Right lobe of liver (tissue), 4 donors: ENCODE results near the gene PCAT7.

ENCODE experiments used
- CTCF ChIP-seq, 4 donors: fragments of 200-600 bp in 3 of 4; fragments of 450-650 bp in 1 of 4; IDR thresholded peaks; one replicate each; pipeline versions ENCODE4 v1.5.1 to v1.8.0; 2016 to 2022; ENCODE audit warnings: antibody characterized with exemption in 4 of 4, mild to moderate bottlenecking in 2 of 4
- POLR2A ChIP-seq: fragments of 450-650 bp; IDR thresholded peaks from one replicate; pipeline ENCODE4 v1.6.1; 2017; ENCODE audit warnings: antibody characterized with exemption, mild to moderate bottlenecking
- donor health status: DM: no; HTN: no; CAD: no.
- donor health status: DM: no; HTN: no; CAD: no.
- donor health status: DM: no; HTN: yes; CAD: no.

- TF ChIP-seq POLR2A: no peak
- TF ChIP-seq CTCF (IDR thresholded peaks at IDR 0.05): no peak
Measured at GRCh38 chr9:94525396-94526035, 29.4 kb upstream of the PCAT7 start.
